ENCODE data around the gene DNM2. TPM values are rescaled to one million over a fixed set of nuclear protein-coding genes. Genes with fewer than 3 reads are reported as not detected.

The DNM2 gene
- total and polyA plus RNA-seq, 9 of the 15 experiments (the other 6 are each of a cell fraction or from before 2014, with no cell fraction given): 2.2 to 161 (median 72.6) TPM

DNA sequence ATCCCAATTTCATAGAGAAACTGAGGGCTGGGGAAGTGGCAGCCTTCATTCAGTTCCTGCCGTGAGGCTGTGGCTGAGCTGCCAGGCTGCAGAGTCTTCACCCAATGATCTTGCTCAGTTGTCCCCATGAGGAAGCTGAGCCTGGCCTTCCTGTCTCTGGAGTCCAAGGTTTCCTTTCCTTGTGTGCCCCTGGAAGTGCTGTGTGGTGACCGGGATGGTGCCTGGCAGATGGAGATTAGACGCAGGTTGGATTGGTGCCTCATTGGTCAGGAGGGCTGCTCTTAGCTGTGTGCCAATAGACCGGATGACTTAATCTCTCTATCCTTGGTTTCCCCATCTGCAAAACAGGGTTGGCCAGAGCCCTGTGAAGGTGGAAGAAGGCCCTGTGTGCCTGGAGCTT, 24.6 kb downstream of the DNM2 start:
- intact Hi-C loops (cut with micrococcal nuclease): no loop called here
- WGBS (ENCODE audit: insufficient coverage, low coverage, missing lambda C conversion rate): 88% methylated on average over 3 of the region's 4 CpGs
- ATAC-seq (no peak), DNase-seq (ENCODE audit: extremely low read depth in 1 of 4, low spot score in 3 of 4) (no peak), FAIRE-seq (no peak)
- Histone ChIP-seq H3K9me1 (ENCODE audit: control insufficient read depth, insufficient read depth, low read length) (peaks cover under 1% of the 10 kb centered on the region), H3K36me3 (ENCODE audit: control insufficient read depth, insufficient read depth, low read length) (peaks cover 15% of the 10 kb centered on the region; the same call in 2 of the 3 replicates), H3K4me1 (replicated peaks in 1 of 2; ENCODE audit: control insufficient read depth in 2 of 2, insufficient read depth in 2 of 2, low read length in 2 of 2) (peaks cover 36 to 39% of the 10 kb centered on the region in 2 experiments), H2AFZ (ENCODE audit: low read depth, low read length) (no peak overlapping the region), H3K27ac (ENCODE audit: extremely low read depth, low read depth, low read length) (0 out of 3 replicates have a peak overlapping the region, but pooled peaks have one; percentile 21), H3K27me3 (ENCODE audit: control insufficient read depth in 2 of 2, insufficient read depth in 2 of 2, low read length in 2 of 2) (no peaks in the 10 kb centered on the region), H3K9ac (ENCODE audit: insufficient read depth in 1 of 2, low read depth in 2 of 2, low read length in 2 of 2) (peak overlapping the region in 1 of 2 experiments; percentile 38; a peak in 1 of 4 replicates), H3K4me3 (no peak overlapping the region), H4K20me1 (replicated peaks; ENCODE audit: control insufficient read depth, insufficient read depth, low read length) (peaks cover 24% of the 10 kb centered on the region), H3K9me3 (replicated peaks; ENCODE audit: control insufficient read depth, insufficient read depth, low read depth, low read length) (no peaks in the 10 kb centered on the region), H3K4me2 (ENCODE audit: insufficient read depth, low read length) (no peak overlapping the region), H3K79me2 (ENCODE audit: control insufficient read depth, insufficient read depth, low read length) (peaks cover 91% of the 10 kb centered on the region)
- TF ChIP-seq KAT8 (IDR thresholded peaks at IDR 0.05; ENCODE audit: low read depth): no peak
- no peak for TF ChIP-seq EP300 (IDR thresholded peaks at IDR 0.05; ENCODE audit: low read length)
- TF ChIP-seq SUPT5H (IDR thresholded peaks at IDR 0.05): no peak
- TF ChIP-seq PRPF4 (IDR thresholded peaks at IDR 0.05; ENCODE audit: insufficient read depth, low read depth, low read length, poor library complexity, severe bottlenecking): no peak
- TF ChIP-seq, protein P1, sequence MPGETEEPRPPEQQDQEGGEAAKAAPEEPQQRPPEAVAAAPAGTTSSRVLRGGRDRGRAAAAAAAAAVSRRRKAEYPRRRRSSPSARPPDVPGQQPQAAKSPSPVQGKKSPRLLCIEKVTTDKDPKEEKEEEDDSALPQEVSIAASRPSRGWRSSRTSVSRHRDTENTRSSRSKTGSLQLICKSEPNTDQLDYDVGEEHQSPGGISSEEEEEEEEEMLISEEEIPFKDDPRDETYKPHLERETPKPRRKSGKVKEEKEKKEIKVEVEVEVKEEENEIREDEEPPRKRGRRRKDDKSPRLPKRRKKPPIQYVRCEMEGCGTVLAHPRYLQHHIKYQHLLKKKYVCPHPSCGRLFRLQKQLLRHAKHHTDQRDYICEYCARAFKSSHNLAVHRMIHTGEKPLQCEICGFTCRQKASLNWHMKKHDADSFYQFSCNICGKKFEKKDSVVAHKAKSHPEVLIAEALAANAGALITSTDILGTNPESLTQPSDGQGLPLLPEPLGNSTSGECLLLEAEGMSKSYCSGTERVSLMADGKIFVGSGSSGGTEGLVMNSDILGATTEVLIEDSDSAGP (CRISPR knock-in tag; IDR thresholded peaks at IDR 0.05): no peak
- TF ChIP-seq, protein P2, sequence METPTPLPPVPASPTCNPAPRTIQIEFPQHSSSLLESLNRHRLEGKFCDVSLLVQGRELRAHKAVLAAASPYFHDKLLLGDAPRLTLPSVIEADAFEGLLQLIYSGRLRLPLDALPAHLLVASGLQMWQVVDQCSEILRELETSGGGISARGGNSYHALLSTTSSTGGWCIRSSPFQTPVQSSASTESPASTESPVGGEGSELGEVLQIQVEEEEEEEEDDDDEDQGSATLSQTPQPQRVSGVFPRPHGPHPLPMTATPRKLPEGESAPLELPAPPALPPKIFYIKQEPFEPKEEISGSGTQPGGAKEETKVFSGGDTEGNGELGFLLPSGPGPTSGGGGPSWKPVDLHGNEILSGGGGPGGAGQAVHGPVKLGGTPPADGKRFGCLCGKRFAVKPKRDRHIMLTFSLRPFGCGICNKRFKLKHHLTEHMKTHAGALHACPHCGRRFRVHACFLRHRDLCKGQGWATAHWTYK (CRISPR knock-in tag; IDR thresholded peaks at IDR 0.05): no peak
- TF ChIP-seq WHSC1 (IDR thresholded peaks at IDR 0.05; ENCODE audit: low read length): no peak
- TF ChIP-seq EZH2 (IDR thresholded peaks at IDR 0.05; ENCODE audit: borderline replicate concordance, low read depth, low read length): no peak
- TF ChIP-seq FOXJ2 (tag; IDR thresholded peaks at IDR 0.05): no peak
- TF ChIP-seq BHLHE40 (IDR thresholded peaks at IDR 0.05; ENCODE audit: low read length): no peak
- no peak for TF ChIP-seq ZNF354B (CRISPR knock-in tag; IDR thresholded peaks at IDR 0.05)
- TF ChIP-seq DMBX1 (CRISPR knock-in tag; IDR thresholded peaks at IDR 0.05; ENCODE audit: borderline replicate concordance): no peak
- no peak for TF ChIP-seq U2AF1 (optimal IDR thresholded peaks at IDR 0.05; ENCODE audit: low read depth, low read length)
- ChIA-PET CTCF (ENCODE audit: low intra/inter-chr PET ratio) (no interaction called here), POLR2A (interaction anchor here (0.6 kb wide), 1 partner anchor 21 kb away, joined by 3 read pairs; no protein-coding TSS in a partner anchor)
- BruUV-seq (replicated peaks): no TSS peak
- in situ Hi-C loops (cut with MboI): no loop called here
